IgD-negative memory B cell (primary cell): ENCODE measurements around the gene UBE2V1. TPM values are rescaled to one million over a fixed set of nuclear protein-coding genes. Genes with fewer than 3 reads are reported as not detected.

Experiments
- H3K27ac Mint-ChIP-seq, 3 donors: one replicate each; pipeline ENCODE4 v1.8.0; 2020 to 2022; ENCODE audit warnings: mild to moderate bottlenecking in 3 of 3, mixed read lengths in 3 of 3, moderate library complexity in 1 of 3
- H3K27me3 Mint-ChIP-seq: one replicate; pipeline ENCODE4 v1.8.0; 2021; ENCODE audit warnings: mixed read lengths
- H3K36me3 Mint-ChIP-seq: one replicate; pipeline ENCODE4 v1.8.0; 2020; ENCODE audit warnings: mild to moderate bottlenecking, mixed read lengths
- H3K4me1 Mint-ChIP-seq, 3 donors: one replicate each; pipeline ENCODE4 v1.8.0; 2020 to 2022; ENCODE audit warnings: mixed read lengths in 3 of 3, mild to moderate bottlenecking in 1 of 3
- H3K4me3 Mint-ChIP-seq, 4 donors: one replicate each; pipeline ENCODE4 v1.8.0; 2020 to 2022; ENCODE audit warnings: mild to moderate bottlenecking in 4 of 4, mixed read lengths in 4 of 4, moderate library complexity in 3 of 4
- H3K9me3 Mint-ChIP-seq, 3 donors: one replicate each; pipeline ENCODE4 v1.8.0; 2020 to 2021; ENCODE audit warnings: mixed read lengths in 3 of 3, mild to moderate bottlenecking in 1 of 3
- polyA plus RNA-seq: library from polyadenylated mRNA; unstranded; fragments of 300-500 nt; fragmentation: Illumina TruSeq; gene quantifications from one replicate; pipeline ENCODE4 v1.2.3, GENCODE V29; 2021

UBE2V1 gene
- polyA plus RNA-seq, 1 donor from 2014 or later: 125 TPM

GRCh38 chr20:50128520-50128905 lies 15.6 kb upstream of the UBE2V1 start:
- Mint-ChIP-seq H3K36me3 (peaks cover 9% of the 10 kb centered on the region), H3K4me3 (no peak overlapping the region)

GRCh38 chr20:50127587-50128519 lies 14.9 kb upstream of the UBE2V1 start:
- Mint-ChIP-seq H3K27me3 (no peaks in the 10 kb centered on the region), H3K9me3 (no peaks in the 10 kb centered on the region), H3K4me3 (peak overlapping the region in 1 of 4 donors; percentile 23), H3K36me3 (peaks cover 11% of the 10 kb centered on the region), H3K27ac (no peak overlapping the region), H3K4me1 (peaks cover 0 to 2% (median 0%) of the 10 kb centered on the region in 3 donors)

More at GRCh38 chr20:50128520-50128905, 15.6 kb upstream of the UBE2V1 start:
- H3K27me3 Mint-ChIP-seq: no peaks in the 10 kb centered on the region
- H3K9me3 Mint-ChIP-seq: no peaks in the 10 kb centered on the region
- no peak overlapping the region for H3K27ac Mint-ChIP-seq
- peaks cover 0 to 2% (median 0%) of the 10 kb centered on the region in 3 donors for H3K4me1 Mint-ChIP-seq

GRCh38 chr20:50126662-50127061 lies 13.7 kb upstream of the UBE2V1 start:
- Mint-ChIP-seq H3K36me3 (peaks cover 13% of the 10 kb centered on the region), H3K27me3 (no peaks in the 10 kb centered on the region), H3K4me3 (no peak overlapping the region), H3K9me3 (peaks cover 0 to 2% (median 0%) of the 10 kb centered on the region in 3 donors), H3K4me1 (peaks cover 0 to 2% (median 0%) of the 10 kb centered on the region in 3 donors), H3K27ac (no peak overlapping the region)

GRCh38 chr20:50125279-50125678 lies 12.3 kb upstream of the UBE2V1 start:
- Mint-ChIP-seq H3K27ac (no peak overlapping the region), H3K9me3 (peaks cover 0 to 2% (median 0%) of the 10 kb centered on the region in 3 donors), H3K4me3 (no peak overlapping the region), H3K4me1 (peaks cover 0 to 4% (median 0%) of the 10 kb centered on the region in 3 donors), H3K36me3 (peaks cover 13% of the 10 kb centered on the region), H3K27me3 (no peaks in the 10 kb centered on the region)

- Mint-ChIP-seq H3K27ac (peak overlapping the region in 1 of 3 donors; percentile 50), H3K36me3 (peaks cover 13% of the 10 kb centered on the region), H3K4me1 (peaks cover 2 to 8% (median 3%) of the 10 kb centered on the region in 3 donors), H3K27me3 (no peaks in the 10 kb centered on the region), H3K9me3 (peaks cover 0 to 2% (median 0%) of the 10 kb centered on the region in 3 donors), H3K4me3 (no peak overlapping the region)
Observed at GRCh38 chr20:50124496-50124895, 11.5 kb upstream of the UBE2V1 start.

GRCh38 chr20:50123418-50123817 lies 10.5 kb upstream of the UBE2V1 start:
- Mint-ChIP-seq H3K27ac (no peak overlapping the region), H3K4me1 (peaks cover 4 to 8% (median 4%) of the 10 kb centered on the region in 3 donors), H3K9me3 (peaks cover 0 to 2% (median 0%) of the 10 kb centered on the region in 3 donors), H3K27me3 (no peaks in the 10 kb centered on the region), H3K36me3 (peaks cover 11% of the 10 kb centered on the region), H3K4me3 (no peak overlapping the region)

- no peaks in the 10 kb centered on the region for H3K27me3 Mint-ChIP-seq
- no peak overlapping the region for H3K27ac Mint-ChIP-seq
- H3K4me3 Mint-ChIP-seq: no peak overlapping the region
Observed at GRCh38 chr20:50122763-50123162, 9.8 kb upstream of the UBE2V1 start.

GRCh38 chr20:50121858-50122271 lies 8.9 kb upstream of the UBE2V1 start:
- Mint-ChIP-seq H3K4me3 (no peak overlapping the region), H3K9me3 (peaks cover 0 to 2% (median 0%) of the 10 kb centered on the region in 3 donors), H3K27me3 (no peaks in the 10 kb centered on the region), H3K4me1 (peaks cover 4 to 10% (median 7%) of the 10 kb centered on the region in 3 donors), H3K36me3 (peaks cover 7% of the 10 kb centered on the region), H3K27ac (no peak overlapping the region)

More at GRCh38 chr20:50122763-50123162, 9.8 kb upstream of the UBE2V1 start:
- Mint-ChIP-seq H3K36me3 (peaks cover 11% of the 10 kb centered on the region), H3K9me3 (peaks cover 0 to 2% (median 0%) of the 10 kb centered on the region in 3 donors), H3K4me1 (peaks cover 4 to 10% (median 4%) of the 10 kb centered on the region in 3 donors)

GRCh38 chr20:50120935-50121693 lies 8.2 kb upstream of the UBE2V1 start:
- no peaks in the 10 kb centered on the region for H3K27me3 Mint-ChIP-seq
- peaks cover 7% of the 10 kb centered on the region for H3K36me3 Mint-ChIP-seq
- H3K27ac Mint-ChIP-seq: no peak overlapping the region
- peaks cover 6 to 11% (median 10%) of the 10 kb centered on the region in 3 donors for H3K4me1 Mint-ChIP-seq
- peak overlapping the region in 1 of 4 donors; percentile 7 for H3K4me3 Mint-ChIP-seq
- H3K9me3 Mint-ChIP-seq: peaks cover 0 to 2% (median 0%) of the 10 kb centered on the region in 3 donors

GRCh38 chr20:50118203-50118602 lies 5.3 kb upstream of the UBE2V1 start:
- no peak overlapping the region for H3K27ac Mint-ChIP-seq
- H3K4me3 Mint-ChIP-seq: no peak overlapping the region

GRCh38 chr20:50116368-50116999 lies 3.5 kb upstream of the UBE2V1 start:
- Mint-ChIP-seq H3K4me3 (peak overlapping the region; percentile 87 to 94 (median 92)), H3K4me1 (peaks cover 32 to 42% (median 38%) of the 10 kb centered on the region in 3 donors), H3K27me3 (no peaks in the 10 kb centered on the region), H3K36me3 (no peaks in the 10 kb centered on the region), H3K27ac (peak overlapping the region in 2 of 3 donors; percentile 68 to 77), H3K9me3 (no peaks in the 10 kb centered on the region)

More at GRCh38 chr20:50118203-50118602, 5.3 kb upstream of the UBE2V1 start:
- Mint-ChIP-seq H3K36me3 (peaks cover 4% of the 10 kb centered on the region), H3K4me1 (peaks cover 17 to 30% (median 25%) of the 10 kb centered on the region in 3 donors), H3K9me3 (peaks cover 0 to 2% (median 0%) of the 10 kb centered on the region in 3 donors), H3K27me3 (no peaks in the 10 kb centered on the region)

GRCh38 chr20:50115591-50116367 lies 2.8 kb upstream of the UBE2V1 start:
- peak overlapping the region; percentile 87 to 94 (median 92) for H3K4me3 Mint-ChIP-seq
- H3K4me1 Mint-ChIP-seq: peaks cover 36 to 49% (median 38%) of the 10 kb centered on the region in 3 donors
- no peaks in the 10 kb centered on the region for H3K36me3 Mint-ChIP-seq
- H3K27ac Mint-ChIP-seq: peak overlapping the region; percentile 68 to 84 (median 77)
- H3K27me3 Mint-ChIP-seq: no peaks in the 10 kb centered on the region
- H3K9me3 Mint-ChIP-seq: no peaks in the 10 kb centered on the region

- Mint-ChIP-seq H3K4me1 (peaks cover 43 to 56% (median 43%) of the 10 kb centered on the region in 3 donors), H3K4me3 (peak overlapping the region; percentile 63 to 89 (median 77)), H3K27ac (peak overlapping the region in 2 of 3 donors; percentile 68 to 84), H3K36me3 (no peaks in the 10 kb centered on the region), H3K27me3 (no peaks in the 10 kb centered on the region), H3K9me3 (no peaks in the 10 kb centered on the region)
Observed at GRCh38 chr20:50115041-50115512, 2.1 kb upstream of the UBE2V1 start.
